GM18498 (cell line): ENCODE results near the gene MAP3K6.
"Not testable (repeated sequence)": the region's sequence is repeated elsewhere in the genome, so short reads cannot be mapped to it uniquely, and the experiment has no call there.

Experiments
- ATAC-seq: cut with Tn5 transposase; IDR thresholded peaks from one replicate; pipeline ENCODE4 v1.9.1; 2021; ENCODE audit warnings: mild to moderate bottlenecking, moderate library complexity; ENCODE audit not compliant: unreplicated experiment

The MAP3K6 gene, protein sequence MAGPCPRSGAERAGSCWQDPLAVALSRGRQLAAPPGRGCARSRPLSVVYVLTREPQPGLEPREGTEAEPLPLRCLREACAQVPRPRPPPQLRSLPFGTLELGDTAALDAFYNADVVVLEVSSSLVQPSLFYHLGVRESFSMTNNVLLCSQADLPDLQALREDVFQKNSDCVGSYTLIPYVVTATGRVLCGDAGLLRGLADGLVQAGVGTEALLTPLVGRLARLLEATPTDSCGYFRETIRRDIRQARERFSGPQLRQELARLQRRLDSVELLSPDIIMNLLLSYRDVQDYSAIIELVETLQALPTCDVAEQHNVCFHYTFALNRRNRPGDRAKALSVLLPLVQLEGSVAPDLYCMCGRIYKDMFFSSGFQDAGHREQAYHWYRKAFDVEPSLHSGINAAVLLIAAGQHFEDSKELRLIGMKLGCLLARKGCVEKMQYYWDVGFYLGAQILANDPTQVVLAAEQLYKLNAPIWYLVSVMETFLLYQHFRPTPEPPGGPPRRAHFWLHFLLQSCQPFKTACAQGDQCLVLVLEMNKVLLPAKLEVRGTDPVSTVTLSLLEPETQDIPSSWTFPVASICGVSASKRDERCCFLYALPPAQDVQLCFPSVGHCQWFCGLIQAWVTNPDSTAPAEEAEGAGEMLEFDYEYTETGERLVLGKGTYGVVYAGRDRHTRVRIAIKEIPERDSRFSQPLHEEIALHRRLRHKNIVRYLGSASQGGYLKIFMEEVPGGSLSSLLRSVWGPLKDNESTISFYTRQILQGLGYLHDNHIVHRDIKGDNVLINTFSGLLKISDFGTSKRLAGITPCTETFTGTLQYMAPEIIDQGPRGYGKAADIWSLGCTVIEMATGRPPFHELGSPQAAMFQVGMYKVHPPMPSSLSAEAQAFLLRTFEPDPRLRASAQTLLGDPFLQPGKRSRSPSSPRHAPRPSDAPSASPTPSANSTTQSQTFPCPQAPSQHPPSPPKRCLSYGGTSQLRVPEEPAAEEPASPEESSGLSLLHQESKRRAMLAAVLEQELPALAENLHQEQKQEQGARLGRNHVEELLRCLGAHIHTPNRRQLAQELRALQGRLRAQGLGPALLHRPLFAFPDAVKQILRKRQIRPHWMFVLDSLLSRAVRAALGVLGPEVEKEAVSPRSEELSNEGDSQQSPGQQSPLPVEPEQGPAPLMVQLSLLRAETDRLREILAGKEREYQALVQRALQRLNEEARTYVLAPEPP (N-terminal part only)

GRCh38 chr1:27366411-27367159 lies at the start of gene MAP3K6:
MAP3K6 (minus strand) TSS chr1:27366961; CDS start chr1:27366597, 364 bp downstream.
- no peak for ATAC-seq

DNA sequence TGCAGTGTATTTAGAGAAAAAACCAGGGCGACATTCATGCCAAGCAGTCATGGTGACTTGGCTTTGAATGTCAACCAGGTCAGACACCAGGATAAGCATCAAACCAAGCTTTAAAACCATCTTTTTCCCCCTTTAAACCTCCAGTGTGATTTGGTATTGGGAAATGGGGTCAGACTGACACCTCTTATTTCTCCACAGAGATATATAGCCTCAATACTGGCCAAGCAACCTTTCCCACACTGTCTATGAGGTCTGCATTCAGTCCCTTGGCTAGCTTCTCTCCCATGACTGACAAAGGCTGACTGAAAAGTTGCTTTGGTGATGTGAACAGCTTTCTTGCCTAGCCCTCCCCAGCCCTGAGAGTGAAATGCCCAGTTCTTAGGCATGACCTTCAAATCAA lies 47.3 kb upstream of the MAP3K6 start:
- no peak for ATAC-seq

DNA sequence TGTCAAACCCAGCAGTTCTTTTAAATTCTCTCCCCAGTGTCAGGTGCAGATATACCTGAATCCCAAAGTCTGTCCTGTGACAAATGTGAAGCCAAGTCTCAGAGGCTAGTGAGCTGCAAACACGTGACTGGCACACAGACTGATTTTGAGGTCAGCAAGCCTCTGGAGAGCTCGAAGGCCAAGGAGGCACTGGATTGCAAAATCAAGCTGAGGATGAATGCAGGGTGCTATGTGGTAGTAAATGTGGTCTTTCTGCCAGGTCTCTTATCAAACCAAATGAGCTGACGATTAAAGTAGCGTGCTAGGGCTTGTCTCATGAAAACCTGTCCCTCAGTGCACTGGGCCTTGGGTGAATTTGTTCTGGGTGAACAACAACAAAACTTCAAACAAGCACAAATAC lies 46.2 kb upstream of the MAP3K6 start:
- no peak for ATAC-seq

DNA sequence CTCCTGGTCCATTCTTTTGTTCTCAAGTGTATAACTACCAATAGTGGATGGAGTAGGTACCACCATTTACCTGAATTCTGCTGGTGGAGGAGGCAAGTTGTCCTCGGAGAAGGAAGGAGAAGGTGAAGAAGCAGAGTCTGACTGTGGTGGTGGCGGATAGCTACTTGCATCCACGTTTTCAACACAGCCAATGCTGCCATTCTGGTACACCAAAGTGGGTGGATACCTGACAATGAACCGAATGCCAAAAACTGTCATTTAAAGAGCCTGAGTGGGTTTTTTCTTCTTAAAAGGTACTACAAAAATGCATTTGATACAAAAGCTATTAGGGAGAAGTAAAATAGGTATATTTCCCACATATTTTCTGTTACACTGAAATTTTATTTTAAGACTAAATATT lies 45.7 kb upstream of the MAP3K6 start:
- no peak for ATAC-seq

- no peak for ATAC-seq
These were observed 43.9 kb upstream of the MAP3K6 start for GRCh38 chr1:27410709-27411108.

DNA sequence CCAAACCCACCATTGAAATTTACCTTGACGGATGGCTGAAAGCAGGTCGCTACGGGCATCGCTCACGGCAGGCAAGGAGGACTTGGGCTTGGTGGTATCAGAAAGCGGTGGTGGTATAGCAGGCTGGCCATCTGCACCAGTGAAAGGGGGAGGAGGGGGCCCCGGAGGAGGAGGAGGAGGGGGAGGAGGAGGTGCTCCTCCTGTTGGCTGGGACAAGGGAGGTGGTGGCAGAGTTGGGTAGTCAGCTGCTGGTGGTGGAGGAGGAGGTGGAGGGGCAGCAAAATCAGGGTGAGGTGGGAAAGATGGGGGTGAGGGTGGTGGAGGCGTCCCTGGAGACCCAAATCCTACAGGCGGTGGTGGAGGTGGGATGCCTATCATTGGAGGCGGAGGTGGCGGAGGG lies 42.9 kb upstream of the MAP3K6 start:
- ATAC-seq = no peak

- no peak for ATAC-seq
These were observed 41.4 kb upstream of the MAP3K6 start for GRCh38 chr1:27408151-27408550.

GRCh38 chr1:27406791-27407190 lies 40.0 kb upstream of the MAP3K6 start:
- not testable (repeated sequence) for ATAC-seq

- no peak for ATAC-seq
These were observed 39.6 kb upstream of the MAP3K6 start for GRCh38 chr1:27406362-27406680.

GRCh38 chr1:27405598-27406361 lies 39.0 kb upstream of the MAP3K6 start:
- not testable (repeated sequence) for ATAC-seq

GRCh38 chr1:27405074-27405473 lies 38.3 kb upstream of the MAP3K6 start:
- no peak for ATAC-seq

DNA sequence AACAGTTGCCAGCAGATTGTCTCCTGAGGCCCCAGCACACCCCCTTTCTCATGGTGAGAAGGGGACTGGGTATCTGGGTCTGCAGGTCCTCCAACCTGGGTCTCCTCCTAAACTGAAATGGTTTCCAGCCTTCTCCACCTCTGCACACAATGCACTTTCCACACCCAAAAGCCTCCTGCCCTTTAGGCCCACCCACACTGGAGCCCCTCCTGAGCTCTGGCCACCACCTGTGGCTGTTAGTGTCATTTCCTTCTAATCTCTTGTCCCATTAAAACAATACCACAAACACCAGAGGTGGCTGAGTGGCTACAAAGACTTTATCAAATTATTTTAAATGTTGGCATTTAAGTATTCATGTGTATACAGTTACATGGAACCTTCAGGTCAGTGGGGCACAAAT lies 37.2 kb upstream of the MAP3K6 start:
- no peak for ATAC-seq

DNA sequence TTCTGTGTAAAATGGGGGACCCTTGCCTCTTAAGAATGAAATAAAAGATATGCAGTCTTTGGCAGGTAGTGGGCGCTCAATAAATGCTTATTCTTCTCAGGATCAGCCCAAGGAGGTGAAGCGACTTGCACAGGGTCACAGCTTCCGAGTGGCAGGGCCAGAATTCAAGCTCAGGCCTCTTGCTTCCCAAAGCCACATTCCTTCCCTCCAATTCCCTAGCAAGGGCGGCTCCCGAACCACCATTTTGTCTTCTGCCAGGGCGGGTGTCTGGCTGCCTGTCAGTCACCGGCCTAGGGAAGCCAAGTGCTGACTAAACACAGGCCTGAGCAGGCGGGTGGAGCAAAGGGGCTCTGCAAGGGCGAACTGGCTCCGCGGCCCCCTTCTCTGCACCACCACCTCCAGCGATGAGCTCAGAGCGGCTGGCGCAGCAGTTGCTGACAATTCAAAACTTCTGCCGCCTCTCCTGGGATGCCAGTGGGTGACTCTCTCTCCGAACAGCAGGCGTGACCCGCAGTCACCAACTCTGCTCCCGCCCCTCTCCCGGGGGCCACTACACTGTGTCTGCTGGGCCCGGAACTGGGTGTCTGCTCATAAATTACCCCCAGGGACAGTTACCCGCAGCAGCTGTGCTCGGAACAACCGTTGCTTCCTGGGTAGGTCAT lies 36.4 kb upstream of the MAP3K6 start:
- ATAC-seq = no peak

DNA sequence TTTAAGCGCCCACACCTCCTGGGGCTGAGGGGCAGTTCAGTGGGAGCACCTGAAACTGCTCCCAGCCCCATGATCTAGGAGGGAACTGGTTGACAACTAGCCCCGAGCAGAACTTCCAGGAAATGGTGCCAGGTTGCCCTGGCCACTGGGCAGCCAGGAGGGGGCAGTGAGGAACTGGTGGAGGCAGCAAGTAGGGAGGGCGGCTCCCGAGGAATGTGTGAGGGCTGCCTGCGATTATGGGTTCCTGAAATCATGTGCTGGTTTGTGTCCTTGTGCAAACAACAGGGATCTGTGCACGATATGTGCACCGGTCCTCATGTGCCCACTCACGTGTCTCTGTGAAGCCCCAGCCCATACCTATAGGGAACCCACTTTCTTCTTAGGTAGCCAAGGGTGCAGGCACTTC lies 35.6 kb upstream of the MAP3K6 start:
- no peak for ATAC-seq

DNA sequence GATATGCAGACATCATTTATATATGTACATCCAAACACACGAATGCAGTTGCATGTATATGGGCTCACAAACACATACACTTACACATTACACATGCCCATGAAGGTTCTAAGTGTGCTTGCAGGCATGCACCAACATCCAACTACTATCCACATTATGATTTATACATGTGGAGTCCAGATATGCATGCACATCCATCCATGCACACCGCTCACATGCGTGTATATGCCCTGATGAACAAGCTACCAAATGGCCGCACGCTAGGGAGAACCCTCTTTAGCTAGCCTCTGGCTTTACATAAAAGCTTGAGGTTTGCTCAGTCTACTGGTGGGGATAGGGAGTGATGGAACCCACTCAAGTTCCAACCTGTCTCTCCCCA lies 34.2 kb upstream of the MAP3K6 start:
- no peak for ATAC-seq

GRCh38 chr1:27400082-27400962 lies 33.6 kb upstream of the MAP3K6 start:
- ATAC-seq = no peak

DNA sequence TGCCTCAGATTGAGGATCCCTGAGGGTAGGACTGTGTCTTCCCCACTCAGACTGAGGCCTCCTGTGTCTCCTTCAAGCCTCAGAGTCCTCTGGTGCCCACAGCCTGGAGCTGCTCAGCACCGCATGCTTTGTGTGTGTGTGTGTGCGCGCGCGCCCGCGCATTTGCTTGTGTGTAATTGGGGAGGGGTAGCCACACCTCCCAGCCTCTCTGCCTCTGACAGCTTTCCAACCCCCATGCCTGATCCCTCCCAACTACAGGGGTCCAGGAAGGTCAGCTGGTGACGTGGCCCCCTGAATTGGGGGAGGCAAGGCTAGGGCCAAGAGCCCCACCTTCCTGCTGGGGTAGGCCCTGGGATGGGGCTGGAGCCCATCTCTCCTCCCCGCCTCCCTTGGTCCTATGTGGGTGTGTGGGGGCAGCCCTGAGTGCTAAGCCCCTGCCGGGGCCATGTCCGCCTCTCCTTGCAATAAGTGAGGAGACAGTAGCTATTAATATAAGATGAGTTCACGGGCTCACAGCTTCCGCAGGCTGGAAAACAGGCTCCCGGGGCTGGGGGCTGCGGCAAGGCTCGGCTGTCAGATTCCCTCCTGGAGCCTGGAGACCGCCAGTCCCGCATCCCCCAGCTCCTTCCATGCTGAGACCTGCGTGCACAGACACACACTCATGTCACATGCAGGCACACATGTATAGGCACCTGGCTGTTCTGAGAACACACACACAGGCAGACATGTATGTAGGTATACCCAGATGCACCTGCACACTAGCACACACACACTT lies 32.7 kb upstream of the MAP3K6 start:
- no peak for ATAC-seq
